IPS DF 4.7 (cell line): Measurements from ENCODE around the gene SLC38A5.
"Not testable (repeated sequence)": the region's sequence is repeated elsewhere in the genome, so short reads cannot be mapped to it uniquely, and the experiment has no call there.

Experiments
- DNase-seq: peaks from one replicate; pipeline ENCODE4 v3.0.0-alpha.2; 2013; ENCODE audit warnings: low spot score; ENCODE audit errors: extremely low read depth

The SLC38A5 gene

DNA sequence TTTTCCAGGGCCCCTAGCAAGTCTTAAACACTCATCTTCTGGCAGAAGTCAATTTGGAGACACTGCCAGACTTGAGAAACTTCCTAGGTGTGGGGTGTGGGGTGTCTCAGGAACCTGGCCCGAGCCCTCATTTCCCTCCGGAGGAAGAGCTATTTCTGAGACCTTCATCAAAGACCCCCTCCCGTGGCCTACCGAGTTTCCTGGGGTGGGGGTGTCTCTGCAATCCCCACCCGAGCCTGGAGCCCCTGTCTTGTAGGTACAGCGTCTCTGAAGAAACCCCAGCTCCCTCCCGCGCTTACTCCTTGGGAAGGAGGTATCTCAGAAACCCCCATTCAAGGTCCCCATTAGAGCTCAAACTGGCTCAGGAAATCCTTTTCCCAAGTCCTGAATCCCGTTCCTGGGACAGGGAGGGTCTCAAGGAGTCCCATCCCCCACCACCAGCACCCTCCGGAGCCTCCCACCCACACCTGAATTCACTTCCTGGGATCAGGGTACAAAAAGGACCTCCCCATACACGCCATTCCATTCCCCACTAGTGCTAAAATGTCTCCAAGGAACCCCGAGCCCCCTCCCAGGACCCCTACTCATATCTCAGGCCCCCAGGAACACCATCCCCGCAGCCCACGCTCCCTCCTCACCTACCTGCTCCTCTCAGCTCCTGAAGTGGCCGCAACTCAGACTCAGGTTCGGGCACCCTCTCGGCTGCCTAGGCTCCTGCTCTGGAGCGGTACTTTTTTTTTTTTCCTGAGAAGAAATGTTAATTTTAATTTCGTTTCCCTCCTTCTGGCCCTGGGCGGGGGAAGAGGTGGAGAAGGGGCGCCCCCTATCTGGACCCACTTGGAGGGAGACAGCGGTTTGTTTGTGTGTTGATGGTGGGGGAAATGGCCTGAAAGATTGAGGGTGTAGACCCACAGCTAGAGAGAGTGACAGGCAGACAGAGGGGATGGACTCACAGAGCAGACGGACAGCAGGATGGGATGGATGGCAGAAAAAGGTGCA is 1.1 kb downstream of the SLC38A5 start:
- DNase-seq = no peak

DNA sequence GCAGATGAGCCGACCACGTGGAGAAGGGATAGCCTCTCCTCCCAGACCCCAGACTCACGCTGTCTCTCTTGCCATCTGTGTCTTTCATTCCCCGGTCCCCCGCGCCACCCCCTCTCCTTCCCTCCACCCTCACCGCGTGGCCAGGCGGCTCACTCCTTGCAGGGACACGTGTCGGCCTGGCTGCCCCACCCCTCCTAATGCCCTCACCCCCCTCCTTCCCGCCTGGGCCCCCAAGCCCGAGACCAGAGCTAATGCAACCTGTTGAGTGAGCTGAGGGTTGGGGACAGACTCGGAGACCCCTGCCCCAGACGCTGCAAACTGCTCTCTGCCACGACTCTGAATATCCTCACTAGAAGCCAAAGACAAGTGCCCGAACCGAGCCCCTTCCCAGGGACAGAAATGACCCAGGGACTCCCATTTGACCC is 1.8 kb downstream of the SLC38A5 start:
- DNase-seq = no peak

DNA sequence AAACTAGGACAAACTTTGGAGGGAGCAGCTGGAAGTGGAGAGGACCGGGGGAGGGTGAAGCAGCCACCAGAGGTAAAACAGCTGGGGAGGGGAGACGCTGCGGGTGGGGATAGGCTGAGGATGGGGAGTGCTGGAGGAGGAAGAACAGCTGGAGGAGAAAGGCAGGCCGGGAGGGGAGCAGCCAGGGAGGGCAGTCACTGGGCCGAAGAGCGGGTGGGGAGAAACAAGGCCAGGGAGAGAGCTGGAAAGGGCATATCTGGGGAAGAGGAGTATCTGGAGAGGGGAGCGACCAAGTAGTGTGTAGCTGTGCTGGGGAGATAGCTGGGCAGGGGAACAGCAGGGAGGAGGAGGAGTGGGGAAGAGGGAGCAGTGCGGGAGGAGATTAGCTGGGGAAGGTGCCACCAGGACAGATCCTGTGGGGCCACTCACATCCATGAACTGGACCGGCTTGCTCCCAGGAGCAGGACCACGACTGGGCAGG is 2.7 kb downstream of the SLC38A5 start:
- no peak for DNase-seq

DNA sequence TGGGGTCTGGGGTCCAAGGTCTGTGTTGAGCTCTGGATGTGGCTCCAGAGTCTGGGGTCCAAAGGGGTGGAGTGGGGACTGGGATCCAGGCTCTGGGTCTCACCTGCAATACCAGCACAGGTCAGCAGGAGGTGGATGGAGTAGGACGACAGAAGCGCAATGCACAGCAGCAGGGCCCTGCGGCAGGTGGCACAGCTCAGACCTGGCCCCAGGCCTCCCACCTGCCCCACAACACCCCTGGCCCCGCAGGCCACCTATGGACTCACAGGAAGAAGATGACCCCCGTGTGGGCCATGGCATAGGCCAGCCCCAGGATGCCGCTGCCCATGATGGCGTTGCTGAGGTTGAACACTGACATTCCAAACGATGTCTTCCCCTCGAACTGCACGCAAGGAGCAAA is 3.4 kb downstream of the SLC38A5 start:
- DNase-seq = no peak

DNA sequence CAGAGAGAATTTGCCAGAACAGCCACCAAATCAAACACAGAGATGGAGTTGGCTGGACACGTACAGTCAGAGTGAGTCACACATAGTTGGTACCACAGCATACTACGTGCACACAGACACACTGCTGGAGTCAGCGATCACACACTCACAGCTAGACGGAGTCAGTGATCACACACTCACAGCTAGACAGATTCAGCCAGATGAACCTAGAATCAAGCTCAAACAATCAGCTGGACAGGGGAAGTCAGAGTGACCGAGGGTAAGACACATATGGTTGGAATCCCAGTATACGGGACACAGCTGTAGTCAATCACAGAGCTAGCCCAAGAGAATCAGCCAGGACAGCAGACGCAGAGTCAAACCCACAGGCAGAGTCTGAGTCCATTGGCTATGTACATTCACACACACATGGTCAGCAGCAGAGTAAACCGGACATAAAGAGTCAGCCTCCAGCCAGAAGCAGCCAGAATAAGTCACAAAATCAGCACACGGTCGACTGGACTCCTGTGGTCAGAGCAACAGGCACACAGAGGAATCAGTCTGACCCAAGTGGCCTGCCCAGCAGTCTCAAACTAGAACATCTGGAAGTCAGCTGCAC is 4.6 kb downstream of the SLC38A5 start:
- DNase-seq = no peak

DNA sequence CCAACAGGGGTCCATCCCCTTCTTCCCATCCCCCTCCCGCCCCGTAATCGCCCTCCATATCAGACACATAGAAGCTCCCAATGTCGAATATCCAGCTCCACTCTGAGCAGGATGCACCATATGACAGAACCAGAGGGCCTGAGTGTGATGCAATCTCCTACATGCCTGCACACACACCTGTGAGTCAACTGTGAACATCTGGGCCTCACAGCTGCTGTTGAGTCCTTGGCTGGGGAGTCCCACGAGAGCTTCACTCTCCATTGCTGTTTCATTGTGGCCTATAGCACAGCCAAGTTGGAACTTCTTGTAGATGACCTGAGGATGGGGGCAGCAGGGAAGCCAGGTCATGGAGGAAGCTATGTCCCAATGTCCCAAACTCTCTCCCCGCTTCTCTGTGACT is 8.2 kb downstream of the SLC38A5 start:
- no peak for DNase-seq

DNA sequence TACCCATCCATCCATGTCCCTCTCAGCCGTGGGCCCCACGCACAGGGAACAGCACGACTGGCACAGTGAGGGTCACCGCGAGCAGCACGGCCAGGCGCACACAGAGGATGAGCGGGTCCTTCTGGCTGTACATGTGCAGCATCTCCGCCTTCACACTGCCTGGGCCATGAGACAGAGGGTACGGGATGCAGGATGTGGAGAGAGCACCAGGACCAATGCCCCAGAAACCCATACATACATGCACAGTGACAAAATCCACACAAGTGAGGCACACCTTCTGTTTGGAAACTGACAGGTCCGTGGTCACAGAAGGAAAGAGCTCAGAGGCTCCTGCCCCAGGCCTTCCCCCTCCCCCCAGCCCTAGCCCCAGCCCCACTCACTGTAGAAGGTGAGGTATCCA is 9.5 kb downstream of the SLC38A5 start:
- DNase-seq = no peak

DNA sequence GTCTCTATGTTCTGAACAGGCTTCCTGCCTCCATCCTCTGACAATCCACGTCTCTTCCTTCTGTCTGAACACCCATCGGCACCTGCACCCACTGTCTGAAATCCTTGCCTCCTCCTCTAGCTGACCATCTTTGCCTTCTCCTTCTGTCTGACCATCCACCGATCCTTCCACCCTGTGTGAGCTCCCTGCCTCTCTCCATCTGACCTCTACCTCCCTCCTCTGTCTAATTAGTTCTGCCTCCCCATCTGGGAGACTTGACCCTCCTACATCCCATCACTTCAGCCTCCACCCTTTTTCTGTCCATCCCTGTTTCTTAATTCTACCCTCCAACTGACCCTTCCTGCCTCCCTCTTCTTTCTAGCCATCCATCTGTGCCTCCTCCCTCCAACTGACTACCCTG is 10.0 kb downstream of the SLC38A5 start:
- DNase-seq = no peak

DNA sequence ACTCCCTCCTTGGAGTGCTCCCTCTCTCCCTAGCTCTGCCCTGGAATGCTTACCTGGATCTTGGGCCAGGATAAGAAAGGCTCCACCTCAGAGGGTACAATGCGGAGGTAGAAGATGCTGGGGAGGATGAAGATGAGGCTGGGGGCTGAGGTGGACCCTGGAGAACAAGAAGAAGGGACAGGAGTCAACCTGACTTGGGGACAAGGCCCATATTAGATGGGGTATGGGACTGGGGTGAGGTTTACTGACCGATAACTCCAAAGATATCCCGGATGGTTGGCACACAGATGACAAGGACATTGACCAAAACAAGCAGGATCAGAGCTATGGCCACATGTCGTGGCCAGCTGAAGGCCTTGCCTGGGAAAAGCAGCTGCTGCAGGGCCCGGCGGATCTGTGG is 10.6 kb downstream of the SLC38A5 start:
- DNase-seq = no peak

DNA sequence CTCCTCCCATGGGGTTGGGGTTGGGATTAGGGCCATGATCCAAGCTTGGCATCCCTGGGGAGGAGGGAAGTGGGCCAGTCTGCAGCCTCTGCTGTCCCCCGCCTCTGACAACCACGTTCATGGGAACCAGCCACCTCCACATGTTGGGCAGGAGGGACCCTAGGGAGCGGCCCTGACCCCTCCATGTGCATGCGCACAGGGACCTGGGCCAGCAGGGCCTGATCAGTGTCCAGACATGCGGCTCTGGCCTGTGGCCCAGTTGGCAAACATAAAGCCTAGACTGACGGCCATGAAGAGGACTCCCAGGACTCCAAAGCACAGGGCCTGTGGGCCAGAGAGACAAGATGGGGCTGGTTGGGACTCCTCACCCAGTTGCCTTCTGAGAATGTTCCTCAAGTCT is 11.3 kb downstream of the SLC38A5 start:
- DNase-seq = no peak

DNA sequence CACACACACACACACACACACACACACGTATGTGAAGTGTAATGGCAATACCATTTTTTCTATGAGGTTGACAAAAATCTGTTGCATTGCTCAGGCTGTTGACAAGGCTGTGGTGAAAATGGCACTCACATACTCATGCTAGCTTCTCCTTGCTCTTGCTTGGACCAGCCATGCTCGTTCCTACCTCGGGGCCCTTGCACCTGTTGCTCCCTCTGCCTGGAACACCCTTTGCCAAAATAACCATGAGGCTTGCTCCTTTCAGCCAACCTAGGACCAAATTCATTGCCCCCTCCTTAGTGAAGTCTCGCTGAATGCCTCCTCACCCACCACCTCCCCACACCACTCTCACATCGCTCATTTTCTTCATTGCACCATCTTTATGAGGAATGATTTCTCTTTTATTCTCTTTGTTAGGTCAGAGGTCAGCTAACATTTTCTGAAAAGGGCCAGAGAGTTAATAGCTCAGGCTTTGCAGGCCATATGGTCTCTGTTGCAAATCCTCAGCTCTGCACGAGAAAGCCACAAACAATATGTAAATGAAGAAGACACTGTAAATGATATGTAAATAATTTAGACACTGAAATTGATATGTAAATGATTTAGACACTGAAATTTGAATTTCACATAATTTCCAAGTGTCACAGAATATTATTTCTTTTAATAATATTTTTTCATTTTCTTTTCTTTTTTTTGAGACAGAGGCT is 13.3 kb downstream of the SLC38A5 start:
- no peak for DNase-seq

DNA sequence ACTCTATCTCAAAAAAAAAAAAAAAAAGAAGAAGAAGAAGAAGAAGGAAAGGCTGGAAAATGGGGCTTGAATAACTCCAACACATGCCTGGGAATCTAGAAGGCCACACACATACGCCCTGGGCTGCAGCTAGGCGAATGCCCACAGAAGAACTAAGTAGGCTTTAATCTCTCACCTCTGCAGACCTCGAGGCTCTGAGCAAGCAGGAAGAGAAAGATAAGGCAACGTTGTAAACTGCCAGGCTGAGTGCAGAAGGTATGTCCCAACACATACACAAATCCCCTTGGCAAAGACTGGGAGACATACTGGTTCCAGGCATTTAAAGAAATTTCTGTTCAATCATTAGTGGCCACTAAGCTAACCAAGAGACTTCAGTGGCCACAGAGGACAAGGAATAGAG is 18.4 kb downstream of the SLC38A5 start:
- DNase-seq = no peak

DNA sequence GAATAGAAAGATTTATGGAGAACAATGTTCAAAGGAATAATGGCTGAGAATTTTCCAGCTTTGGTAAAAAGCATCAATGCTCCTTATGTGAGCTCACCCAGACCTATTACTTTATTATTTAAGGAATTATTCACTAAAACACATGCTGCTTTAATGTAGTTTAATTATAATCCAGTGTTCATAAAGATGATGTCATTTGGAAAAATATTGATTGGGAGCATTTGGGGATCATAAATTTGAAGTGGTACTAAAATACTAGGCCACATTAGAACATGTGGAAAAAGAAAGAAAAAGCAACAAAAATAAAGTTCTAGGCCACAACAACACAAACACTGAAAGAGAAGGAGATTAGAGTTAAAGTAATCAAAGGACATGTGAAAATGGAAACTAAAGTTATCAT is 20.0 kb downstream of the SLC38A5 start:
- DNase-seq = no peak

DNA sequence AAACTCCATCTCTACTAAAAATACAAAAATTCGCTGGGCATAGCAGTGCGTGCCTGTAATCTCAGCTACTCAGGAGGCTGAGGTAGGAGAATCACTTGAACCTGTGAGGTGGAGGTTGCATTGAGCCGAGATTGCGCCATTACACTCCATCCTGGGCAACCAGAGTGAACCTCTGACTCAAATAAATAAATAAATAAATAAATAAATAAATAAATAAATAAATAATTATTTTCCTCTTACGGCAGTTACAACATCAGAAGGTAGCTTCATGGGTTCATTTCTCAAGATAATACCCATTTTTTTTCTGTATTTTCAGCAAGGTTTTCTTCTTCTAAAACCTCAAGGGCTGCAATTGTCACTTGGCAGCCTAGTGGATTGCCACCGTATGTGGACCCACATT is 22.9 kb downstream of the SLC38A5 start:
- DNase-seq = not testable (repeated sequence)

DNA sequence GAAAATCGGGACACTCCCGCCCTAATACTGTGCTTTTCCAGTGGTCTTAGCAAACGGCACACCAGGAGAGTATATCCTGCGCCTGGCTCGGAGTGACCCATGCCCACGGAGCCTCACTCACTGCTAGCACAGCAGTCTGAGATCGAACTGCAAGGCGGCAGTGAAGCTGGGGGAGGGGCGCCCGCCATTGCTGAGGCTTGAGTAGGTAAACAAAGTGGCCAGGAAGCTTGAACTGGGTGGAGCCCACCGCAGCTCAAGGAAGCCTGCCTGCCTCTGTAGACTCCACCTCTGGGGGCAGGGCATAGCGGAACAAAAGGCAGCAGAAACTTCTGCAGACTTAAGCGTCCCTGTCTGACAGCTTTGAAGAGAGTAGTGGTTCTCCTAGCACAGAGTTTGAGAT is 36.3 kb downstream of the SLC38A5 start:
- not testable (repeated sequence) for DNase-seq

DNA sequence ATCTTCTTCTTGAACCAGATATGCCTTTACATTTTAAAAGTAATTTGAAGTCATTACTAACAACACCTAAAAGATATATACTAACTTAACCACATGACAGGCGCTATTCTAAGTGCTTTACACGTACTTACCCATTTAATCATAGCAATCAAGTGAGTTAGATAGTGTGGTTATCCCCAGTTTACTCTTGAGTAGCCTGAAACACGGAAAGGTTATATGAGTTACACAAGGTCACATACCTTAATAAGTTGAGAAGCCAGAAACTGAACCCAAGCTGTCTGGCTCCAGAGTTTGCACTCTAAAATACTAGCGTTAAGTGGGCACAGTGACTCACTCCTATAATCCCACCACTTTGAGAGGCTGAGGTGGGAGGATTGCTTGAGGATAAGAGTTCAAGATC is 39.9 kb downstream of the SLC38A5 start:
- not testable (repeated sequence) for DNase-seq

DNA sequence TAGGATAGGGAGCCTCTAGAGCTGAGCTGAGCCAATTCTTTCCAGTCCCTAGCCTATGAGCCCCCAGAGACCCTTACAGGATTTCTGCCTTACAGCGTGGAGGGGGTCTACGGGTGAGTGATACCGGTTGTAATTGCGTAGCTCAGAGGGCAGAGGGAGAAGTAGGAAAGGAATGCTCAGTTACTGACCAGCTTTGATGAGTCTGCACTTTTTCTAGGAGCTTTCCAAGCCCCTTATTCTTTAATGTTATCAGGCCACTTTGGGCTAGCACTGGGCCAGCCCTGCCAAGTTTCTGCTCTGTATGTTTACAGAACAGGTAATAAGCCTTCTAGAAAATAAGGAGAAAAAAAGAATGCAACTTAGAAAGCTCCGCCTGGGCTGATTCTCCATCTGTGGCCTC is 40.5 kb downstream of the SLC38A5 start:
- not testable (repeated sequence) for DNase-seq

DNA sequence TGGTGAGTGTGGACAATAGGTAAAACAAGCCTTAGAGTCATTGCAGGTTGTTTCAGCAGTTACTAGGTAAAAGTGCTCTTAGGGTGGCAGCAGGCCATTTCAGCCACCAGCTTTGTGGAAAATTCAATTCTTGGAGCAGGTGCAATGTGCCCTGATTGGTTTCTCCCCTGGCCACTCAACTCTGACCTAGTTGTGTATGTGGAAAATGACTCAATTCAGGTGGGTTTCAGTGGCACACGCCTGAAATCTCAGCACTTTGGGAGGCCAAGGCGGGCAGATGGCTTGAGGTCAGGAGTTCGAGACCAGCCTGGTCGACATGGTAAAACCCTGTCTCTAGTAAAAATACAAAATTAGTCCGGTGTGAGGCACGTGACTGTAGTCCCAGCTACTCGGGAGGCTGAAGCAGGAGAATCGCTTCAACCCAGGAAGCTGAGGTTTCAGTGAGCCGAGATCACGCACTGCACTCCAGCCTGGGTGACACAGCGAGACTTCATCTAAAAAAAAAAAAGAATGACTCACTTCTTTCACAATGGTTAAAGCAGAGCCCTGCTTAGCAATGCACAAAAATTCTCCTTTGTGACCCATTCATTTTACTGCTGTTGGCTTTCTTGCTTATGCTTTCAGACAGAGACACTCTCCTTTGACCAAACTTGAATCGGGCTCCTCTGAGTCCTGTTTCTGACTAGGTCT is 42.9 kb downstream of the SLC38A5 start:
- not testable (repeated sequence) for DNase-seq

DNA sequence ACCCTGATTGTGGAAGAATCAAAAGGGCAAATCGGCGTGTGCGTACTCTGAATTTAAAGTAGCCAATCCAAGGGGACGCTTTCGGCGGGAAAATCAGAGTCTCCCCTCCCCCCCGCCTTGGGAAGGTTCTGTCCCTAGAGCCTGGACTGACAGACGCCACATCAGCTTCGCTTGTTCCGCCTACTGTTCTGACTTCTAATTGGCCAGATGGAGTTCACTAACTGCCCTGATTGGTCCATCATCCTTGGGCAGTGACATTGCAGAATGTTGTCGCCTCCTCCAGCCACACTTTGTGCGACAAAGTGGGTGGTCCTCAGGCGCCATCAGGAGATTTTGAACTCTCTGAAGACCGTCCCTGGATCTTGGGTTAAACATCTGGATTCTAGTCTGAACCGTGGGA is 58.2 kb downstream of the SLC38A5 start, which contains the start of gene SSX4B:
SSX4B (minus strand) TSS at position 101 of the 400 bp plus-strand sequence. CDS start 588 bp downstream, outside the sequence.
- DNase-seq = not testable (repeated sequence)
